Measurements from ENCODE around the gene ELOVL1. TPM values are rescaled to one million over a fixed set of nuclear protein-coding genes. Genes with fewer than 3 reads are reported as not detected.

The ELOVL1 gene
- total and polyA plus RNA-seq, 2 of the 13 experiments (the other 11 are each of a cell fraction or from before 2014, with no cell fraction given), result 55.2 to 77.4 TPM

DNA sequence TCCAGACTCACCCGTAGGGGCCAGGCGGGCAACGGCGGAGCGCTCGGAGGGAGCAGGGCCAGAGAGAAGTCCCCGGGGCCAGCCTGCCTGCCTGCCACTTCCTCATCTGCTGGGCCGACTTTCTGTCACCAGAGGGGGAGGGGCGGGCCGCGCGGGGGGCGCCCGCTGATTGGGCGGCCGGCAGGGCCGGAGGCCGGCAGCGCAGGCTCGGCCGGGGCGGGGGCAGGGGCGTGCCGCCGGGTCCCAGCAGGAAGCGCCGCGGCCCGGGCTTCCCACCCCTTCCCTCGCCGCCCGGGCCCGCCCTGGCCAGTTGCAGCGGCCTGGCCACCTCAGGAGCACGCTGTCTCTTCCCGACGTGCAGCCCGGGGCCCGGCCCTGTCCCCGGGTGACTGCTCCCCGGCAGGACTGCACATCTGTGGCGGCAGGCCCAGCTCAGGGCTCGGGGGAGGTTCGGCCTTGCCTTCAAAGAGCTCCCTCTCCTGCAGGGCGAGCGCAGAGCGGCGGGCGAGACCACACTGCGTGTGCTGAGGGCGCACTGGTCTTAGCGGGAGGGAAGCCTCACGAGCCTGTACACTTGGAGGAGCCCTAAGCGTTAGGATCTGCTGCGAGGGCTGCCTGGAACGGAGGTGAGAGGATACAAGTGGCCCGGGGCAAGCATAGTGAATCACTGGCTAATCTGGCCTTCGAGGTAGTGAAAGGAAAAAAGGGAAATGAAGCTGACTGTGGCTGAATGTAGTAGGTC lies at the start of gene ELOVL1 (continued):
- TF ChIP-seq, protein P1, sequence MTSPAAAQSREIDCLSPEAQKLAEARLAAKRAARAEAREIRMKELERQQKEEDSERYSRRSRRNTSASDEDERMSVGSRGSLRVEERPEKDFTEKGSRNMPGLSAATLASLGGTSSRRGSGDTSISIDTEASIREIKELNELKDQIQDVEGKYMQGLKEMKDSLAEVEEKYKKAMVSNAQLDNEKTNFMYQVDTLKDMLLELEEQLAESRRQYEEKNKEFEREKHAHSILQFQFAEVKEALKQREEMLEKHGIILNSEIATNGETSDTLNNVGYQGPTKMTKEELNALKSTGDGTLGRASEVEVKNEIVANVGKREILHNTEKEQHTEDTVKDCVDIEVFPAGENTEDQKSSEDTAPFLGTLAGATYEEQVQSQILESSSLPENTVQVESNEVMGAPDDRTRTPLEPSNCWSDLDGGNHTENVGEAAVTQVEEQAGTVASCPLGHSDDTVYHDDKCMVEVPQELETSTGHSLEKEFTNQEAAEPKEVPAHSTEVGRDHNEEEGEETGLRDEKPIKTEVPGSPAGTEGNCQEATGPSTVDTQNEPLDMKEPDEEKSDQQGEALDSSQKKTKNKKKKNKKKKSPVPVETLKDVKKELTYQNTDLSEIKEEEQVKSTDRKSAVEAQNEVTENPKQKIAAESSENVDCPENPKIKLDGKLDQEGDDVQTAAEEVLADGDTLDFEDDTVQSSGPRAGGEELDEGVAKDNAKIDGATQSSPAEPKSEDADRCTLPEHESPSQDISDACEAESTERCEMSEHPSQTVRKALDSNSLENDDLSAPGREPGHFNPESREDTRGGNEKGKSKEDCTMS (CRISPR knock-in tag; conservative IDR thresholded peaks at IDR 0.05), result no peak
- no peak for TF ChIP-seq YY1 (IDR thresholded peaks at IDR 0.05; ENCODE audit: insufficient read depth, insufficient replicate concordance, low read depth, low read length)
- TF ChIP-seq, protein P2, sequence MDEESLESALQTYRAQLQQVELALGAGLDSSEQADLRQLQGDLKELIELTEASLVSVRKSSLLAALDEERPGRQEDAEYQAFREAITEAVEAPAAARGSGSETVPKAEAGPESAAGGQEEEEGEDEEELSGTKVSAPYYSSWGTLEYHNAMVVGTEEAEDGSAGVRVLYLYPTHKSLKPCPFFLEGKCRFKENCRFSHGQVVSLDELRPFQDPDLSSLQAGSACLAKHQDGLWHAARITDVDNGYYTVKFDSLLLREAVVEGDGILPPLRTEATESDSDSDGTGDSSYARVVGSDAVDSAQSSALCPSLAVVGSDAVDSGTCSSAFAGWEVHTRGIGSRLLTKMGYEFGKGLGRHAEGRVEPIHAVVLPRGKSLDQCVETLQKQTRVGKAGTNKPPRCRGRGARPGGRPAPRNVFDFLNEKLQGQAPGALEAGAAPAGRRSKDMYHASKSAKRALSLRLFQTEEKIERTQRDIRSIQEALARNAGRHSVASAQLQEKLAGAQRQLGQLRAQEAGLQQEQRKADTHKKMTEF (CRISPR knock-in tag; IDR thresholded peaks at IDR 0.05), result peak; percentile 95
- peak; percentile 58; the same call in 1 of the 2 replicates for TF ChIP-seq ZFP1 (CRISPR knock-in tag; IDR thresholded peaks at IDR 0.05)
- peak; percentile 79 for TF ChIP-seq ZNF761 (CRISPR knock-in tag; conservative IDR thresholded peaks at IDR 0.05)
- TF ChIP-seq KMT2A (CRISPR knock-in tag; IDR thresholded peaks at IDR 0.05), result peak; percentile 80
- TF ChIP-seq KDM4B (CRISPR knock-in tag; IDR thresholded peaks at IDR 0.05), result peak; percentile 34; the same call in 1 of the 2 replicates
- TF ChIP-seq KMT2B (CRISPR knock-in tag; IDR thresholded peaks at IDR 0.05), result peak; percentile 74
- TF ChIP-seq, protein P3, sequence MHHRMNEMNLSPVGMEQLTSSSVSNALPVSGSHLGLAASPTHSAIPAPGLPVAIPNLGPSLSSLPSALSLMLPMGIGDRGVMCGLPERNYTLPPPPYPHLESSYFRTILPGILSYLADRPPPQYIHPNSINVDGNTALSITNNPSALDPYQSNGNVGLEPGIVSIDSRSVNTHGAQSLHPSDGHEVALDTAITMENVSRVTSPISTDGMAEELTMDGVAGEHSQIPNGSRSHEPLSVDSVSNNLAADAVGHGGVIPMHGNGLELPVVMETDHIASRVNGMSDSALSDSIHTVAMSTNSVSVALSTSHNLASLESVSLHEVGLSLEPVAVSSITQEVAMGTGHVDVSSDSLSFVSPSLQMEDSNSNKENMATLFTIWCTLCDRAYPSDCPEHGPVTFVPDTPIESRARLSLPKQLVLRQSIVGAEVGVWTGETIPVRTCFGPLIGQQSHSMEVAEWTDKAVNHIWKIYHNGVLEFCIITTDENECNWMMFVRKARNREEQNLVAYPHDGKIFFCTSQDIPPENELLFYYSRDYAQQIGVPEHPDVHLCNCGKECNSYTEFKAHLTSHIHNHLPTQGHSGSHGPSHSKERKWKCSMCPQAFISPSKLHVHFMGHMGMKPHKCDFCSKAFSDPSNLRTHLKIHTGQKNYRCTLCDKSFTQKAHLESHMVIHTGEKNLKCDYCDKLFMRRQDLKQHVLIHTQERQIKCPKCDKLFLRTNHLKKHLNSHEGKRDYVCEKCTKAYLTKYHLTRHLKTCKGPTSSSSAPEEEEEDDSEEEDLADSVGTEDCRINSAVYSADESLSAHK (CRISPR knock-in tag; IDR thresholded peaks at IDR 0.05; ENCODE audit: borderline replicate concordance), result 0 out of 2 replicates have a peak, but pooled peaks have one; percentile 80
- TF ChIP-seq, protein P4, sequence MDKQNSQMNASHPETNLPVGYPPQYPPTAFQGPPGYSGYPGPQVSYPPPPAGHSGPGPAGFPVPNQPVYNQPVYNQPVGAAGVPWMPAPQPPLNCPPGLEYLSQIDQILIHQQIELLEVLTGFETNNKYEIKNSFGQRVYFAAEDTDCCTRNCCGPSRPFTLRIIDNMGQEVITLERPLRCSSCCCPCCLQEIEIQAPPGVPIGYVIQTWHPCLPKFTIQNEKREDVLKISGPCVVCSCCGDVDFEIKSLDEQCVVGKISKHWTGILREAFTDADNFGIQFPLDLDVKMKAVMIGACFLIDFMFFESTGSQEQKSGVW (CRISPR knock-in tag; IDR thresholded peaks at IDR 0.05; ENCODE audit: borderline replicate concordance), result peak; percentile 46; the same call in 1 of the 2 replicates
- TF ChIP-seq ZNF766 (CRISPR knock-in tag; IDR thresholded peaks at IDR 0.05; ENCODE audit: borderline replicate concordance), result peak; percentile 80; the same call in 1 of the 2 replicates
- no peak; the same call in 1 of the 2 replicates for TF ChIP-seq ZNF678 (CRISPR knock-in tag; IDR thresholded peaks at IDR 0.05)
- TF ChIP-seq NCOR1 (IDR thresholded peaks at IDR 0.05; ENCODE audit: borderline replicate concordance, low read length), result no peak
- peak; percentile 54 for TF ChIP-seq ZNF7 (CRISPR knock-in tag; IDR thresholded peaks at IDR 0.05)
- TF ChIP-seq, protein P5, sequence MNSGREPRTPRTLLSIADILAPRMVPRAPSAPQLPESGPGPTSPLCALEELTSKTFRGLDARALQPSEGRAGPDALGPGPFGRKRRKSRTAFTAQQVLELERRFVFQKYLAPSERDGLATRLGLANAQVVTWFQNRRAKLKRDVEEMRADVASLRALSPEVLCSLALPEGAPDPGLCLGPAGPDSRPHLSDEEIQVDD (CRISPR knock-in tag; IDR thresholded peaks at IDR 0.05; ENCODE audit: borderline replicate concordance), result peak; percentile 77; the same call in 1 of the 2 replicates
- TF ChIP-seq, protein P6, sequence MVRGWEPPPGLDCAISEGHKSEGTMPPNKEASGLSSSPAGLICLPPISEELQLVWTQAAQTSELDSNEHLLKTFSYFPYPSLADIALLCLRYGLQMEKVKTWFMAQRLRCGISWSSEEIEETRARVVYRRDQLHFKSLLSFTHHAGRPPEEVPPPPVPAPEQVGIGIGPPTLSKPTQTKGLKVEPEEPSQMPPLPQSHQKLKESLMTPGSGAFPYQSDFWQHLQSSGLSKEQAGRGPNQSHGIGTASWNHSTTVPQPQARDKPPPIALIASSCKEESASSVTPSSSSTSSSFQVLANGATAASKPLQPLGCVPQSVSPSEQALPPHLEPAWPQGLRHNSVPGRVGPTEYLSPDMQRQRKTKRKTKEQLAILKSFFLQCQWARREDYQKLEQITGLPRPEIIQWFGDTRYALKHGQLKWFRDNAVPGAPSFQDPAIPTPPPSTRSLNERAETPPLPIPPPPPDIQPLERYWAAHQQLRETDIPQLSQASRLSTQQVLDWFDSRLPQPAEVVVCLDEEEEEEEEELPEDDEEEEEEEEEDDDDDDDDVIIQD (CRISPR knock-in tag; IDR thresholded peaks at IDR 0.05; ENCODE audit: low read depth), result peak; percentile 43; the same call in 1 of the 2 replicates
- TF ChIP-seq, protein P7, sequence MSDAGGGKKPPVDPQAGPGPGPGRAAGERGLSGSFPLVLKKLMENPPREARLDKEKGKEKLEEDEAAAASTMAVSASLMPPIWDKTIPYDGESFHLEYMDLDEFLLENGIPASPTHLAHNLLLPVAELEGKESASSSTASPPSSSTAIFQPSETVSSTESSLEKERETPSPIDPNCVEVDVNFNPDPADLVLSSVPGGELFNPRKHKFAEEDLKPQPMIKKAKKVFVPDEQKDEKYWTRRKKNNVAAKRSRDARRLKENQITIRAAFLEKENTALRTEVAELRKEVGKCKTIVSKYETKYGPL (CRISPR knock-in tag; IDR thresholded peaks at IDR 0.05), result 0 out of 2 replicates have a peak, but pooled peaks have one; percentile 15
- TF ChIP-seq JDP2 (CRISPR knock-in tag; IDR thresholded peaks at IDR 0.05; ENCODE audit: borderline replicate concordance), result peak; percentile 77; the same call in 1 of the 2 replicates
